ENCODE data around the gene ADGRG4.

DNA sequence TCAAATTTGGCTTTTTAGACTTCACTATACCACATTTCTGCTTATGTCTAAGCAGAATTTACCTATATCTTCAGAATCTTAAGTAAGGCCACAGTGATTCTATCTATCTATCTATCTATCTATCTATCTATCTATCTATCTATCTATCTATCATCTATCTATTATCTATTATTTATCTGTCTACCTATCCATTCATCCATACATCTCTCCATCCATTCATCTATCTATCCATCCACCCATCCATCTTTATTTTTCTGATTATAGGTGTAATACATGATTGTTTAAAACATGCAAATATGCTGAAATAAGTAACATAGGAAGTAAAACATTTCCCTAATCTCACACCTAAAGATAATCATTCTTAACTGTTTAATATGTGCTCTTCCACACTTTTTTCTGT, 18.8 kb downstream of the ADGRG4 start:
- TF ChIP-seq CTCF (IDR thresholded peaks at IDR 0.05) = no peak
- TF ChIP-seq POLR2AphosphoS5 (IDR thresholded peaks at IDR 0.05) = no peak
- no peak for TF ChIP-seq POLR2A (IDR thresholded peaks at IDR 0.05)

All from upper lobe of left lung (tissue), 4 donors.